T-helper 1 cell treated with Interleukin-12 subunit alpha and Interleukin-12 subunit beta and Interleukin-4 antibody, amounts not matched to agents 30 ng/mL and 1 ng/mL, for 36 hours (primary cell): Measurements from ENCODE around the gene GNAL. TPM values are rescaled to one million over a fixed set of nuclear protein-coding genes. Genes with fewer than 3 reads are reported as not detected.
"Not testable (repeated sequence)": the region's sequence is repeated elsewhere in the genome, so short reads cannot be mapped to it uniquely, and the experiment has no call there.

Source experiments
- intact Hi-C: fragments of 100-400 bp; cut with micrococcal nuclease; formaldehyde crosslinking; loops from one replicate; pipeline ENCODE4 v1.15.1; 2024
- total RNA-seq: library from RNA; stranded (reverse); gene quantifications from 2 replicates; pipeline ENCODE4 v1.2.3, GENCODE V29; 2022

The GNAL gene
- 2.6 and 3.6 TPM in 2 replicates for total RNA-seq

GRCh38 chr18:11688972-11689668, at the start of gene GNAL:
GNAL (plus strand) TSS chr18:11689264; CDS start chr18:11689564, 300 bp downstream.
- intact Hi-C loops, result no loop called here

- intact Hi-C loops, result not testable (repeated sequence)
Observed at GRCh38 chr18:11647310-11647709, 41.8 kb upstream of the GNAL start.

- intact Hi-C loops, result not testable (repeated sequence)
Observed at GRCh38 chr18:11647804-11648203, 41.3 kb upstream of the GNAL start.

GRCh38 chr18:11649839-11650238, 39.2 kb upstream of the GNAL start:
- intact Hi-C loops, result no loop called here

GRCh38 chr18:11651899-11652298, 37.2 kb upstream of the GNAL start:
- intact Hi-C loops, result no loop called here

GRCh38 chr18:11653521-11653920, 35.5 kb upstream of the GNAL start:
- intact Hi-C loops, result no loop called here

GRCh38 chr18:11654736-11655605, 34.1 kb upstream of the GNAL start:
- intact Hi-C loops, result loop anchor here (1.0 kb wide), 1 partner anchor 384 kb away; no protein-coding TSS in a partner anchor

GRCh38 chr18:11655606-11655932, 33.5 kb upstream of the GNAL start:
- intact Hi-C loops, result loop anchor here (1.0 kb wide), 1 partner anchor 384 kb away; no protein-coding TSS in a partner anchor

GRCh38 chr18:11657152-11657551, 31.9 kb upstream of the GNAL start:
- intact Hi-C loops, result no loop called here

GRCh38 chr18:11657554-11657953, 31.5 kb upstream of the GNAL start:
- intact Hi-C loops, result no loop called here

- intact Hi-C loops, result no loop called here
Observed at GRCh38 chr18:11658019-11658418, 31.0 kb upstream of the GNAL start.

GRCh38 chr18:11658989-11659388, 30.1 kb upstream of the GNAL start:
- intact Hi-C loops, result no loop called here

GRCh38 chr18:11660691-11661090, 28.4 kb upstream of the GNAL start:
- intact Hi-C loops, result no loop called here

- intact Hi-C loops, result no loop called here
Observed at GRCh38 chr18:11661430-11661829, 27.6 kb upstream of the GNAL start.

- intact Hi-C loops, result no loop called here
Observed at GRCh38 chr18:11663439-11664029, 25.5 kb upstream of the GNAL start.

- intact Hi-C loops, result no loop called here
Observed at GRCh38 chr18:11664286-11664685, 24.8 kb upstream of the GNAL start.

GRCh38 chr18:11665146-11665545, 23.9 kb upstream of the GNAL start:
- intact Hi-C loops, result no loop called here

GRCh38 chr18:11665587-11665986, 23.5 kb upstream of the GNAL start:
- intact Hi-C loops, result no loop called here

GRCh38 chr18:11666176-11666575, 22.9 kb upstream of the GNAL start:
- intact Hi-C loops, result no loop called here

GRCh38 chr18:11666831-11667230, 22.2 kb upstream of the GNAL start:
- intact Hi-C loops, result no loop called here

GRCh38 chr18:11667578-11667977, 21.5 kb upstream of the GNAL start:
- intact Hi-C loops, result no loop called here
